GM23338 (cell line): ENCODE data around the gene MAST4. TPM values are rescaled to one million over a fixed set of nuclear protein-coding genes. Genes with fewer than 3 reads are reported as not detected.

Experiments
- ATAC-seq: fragments of 200-7000 bp; cut with Tn5 transposase; 3 replicates; pipeline ENCODE4 v1.9.1; 2020
- DNase-seq: peaks from one replicate; pipeline ENCODE4 v3.0.0-alpha.2; 2015; ENCODE audit warnings: low spot score
- H2AFZ ChIP-seq: fragments of 200-600 bp; sonication (generic); 2 replicates; pipeline ENCODE4 v1.8.0; 2016; ENCODE audit warnings: antibody characterized with exemption, mild to moderate bottlenecking, moderate library complexity
- H3F3A ChIP-seq: fragments of 200-600 bp; sonication (generic); replicated peaks from 2 replicates; pipeline ENCODE4 v1.8.0; 2017; ENCODE audit warnings: antibody characterized with exemption, mixed run types, low read depth
- H3K27ac ChIP-seq: fragments of 200-600 bp; sonication (generic); 2 replicates; pipeline ENCODE4 v1.6.1; 2016; ENCODE audit warnings: low read depth
- H3K27me3 ChIP-seq: fragments of 200-600 bp; sonication (generic); 2 replicates; pipeline ENCODE4 v1.8.0; 2016; ENCODE audit warnings: mild to moderate bottlenecking, mixed run types, moderate library complexity; ENCODE audit not compliant: insufficient read depth
- H3K36me3 ChIP-seq: fragments of 200-600 bp; sonication (generic); 2 replicates; pipeline ENCODE4 v1.8.0; 2016; ENCODE audit warnings: mild to moderate bottlenecking; ENCODE audit not compliant: insufficient read depth
- H3K4me1 ChIP-seq: fragments of 200-600 bp; sonication (generic); 2 replicates; pipeline ENCODE4 v1.8.0; 2016; ENCODE audit warnings: mild to moderate bottlenecking, moderate library complexity; ENCODE audit not compliant: insufficient read depth
- H3K4me2 ChIP-seq: fragments of 200-600 bp; sonication (generic); 2 replicates; pipeline ENCODE4 v1.7.1; 2017; ENCODE audit warnings: mixed run types
- H3K4me3 ChIP-seq: fragments of 200-600 bp; sonication (generic); 2 replicates; pipeline ENCODE4 v1.6.1; 2016; ENCODE audit warnings: mixed run types
- H3K79me2 ChIP-seq: fragments of 200-600 bp; sonication (generic); replicated peaks from 2 replicates; pipeline ENCODE4 v1.8.0; 2017; ENCODE audit warnings: mild to moderate bottlenecking; ENCODE audit not compliant: insufficient read depth
- H3K9me2 ChIP-seq: fragments of 200-600 bp; sonication (generic); 2 replicates; pipeline ENCODE4 v1.8.0; 2017; ENCODE audit not compliant: insufficient read depth
- H4K20me1 ChIP-seq: fragments of 200-600 bp; sonication (generic); replicated peaks from 2 replicates; pipeline ENCODE4 v1.8.0; 2017; ENCODE audit warnings: mild to moderate bottlenecking; ENCODE audit not compliant: insufficient read depth
- H3K27ac Mint-ChIP-seq: 2 replicates; pipeline ENCODE4 v1.8.0; 2020; ENCODE audit warnings: inconsistent platforms, mild to moderate bottlenecking, moderate library complexity, mixed read lengths
- H3K27me3 Mint-ChIP-seq: 3 replicates; pipeline ENCODE4 v1.8.0; 2022; ENCODE audit warnings: low read depth, mild to moderate bottlenecking, moderate library complexity, mixed read lengths, inconsistent platforms; ENCODE audit not compliant: insufficient read depth, poor library complexity
- H3K36me3 Mint-ChIP-seq: 3 replicates; pipeline ENCODE4 v1.8.0; 2021; ENCODE audit warnings: low read depth, mild to moderate bottlenecking, inconsistent platforms, moderate library complexity, mixed read lengths
- H3K4me1 Mint-ChIP-seq: 3 replicates; pipeline ENCODE4 v1.8.0; 2020; ENCODE audit warnings: mild to moderate bottlenecking, inconsistent platforms, mixed read lengths
- H3K4me3 Mint-ChIP-seq: 3 replicates; pipeline ENCODE4 v1.8.0; 2021; ENCODE audit warnings: moderate library complexity, mild to moderate bottlenecking, inconsistent platforms, mixed read lengths
- H3K9me3 Mint-ChIP-seq: 3 replicates; pipeline ENCODE4 v1.8.0; 2020; ENCODE audit warnings: moderate library complexity, mild to moderate bottlenecking, inconsistent platforms, mixed read lengths
- ETS1 ChIP-seq: IDR thresholded peaks from 2 replicates; pipeline ENCODE4 v1.6.1; 2016; ENCODE audit warnings: antibody characterized with exemption
- NANOG ChIP-seq: IDR thresholded peaks from 2 replicates; pipeline ENCODE4 v1.6.1; 2016; ENCODE audit warnings: antibody characterized with exemption, borderline replicate concordance
- POLR2AphosphoS5 ChIP-seq: IDR thresholded peaks from 2 replicates; pipeline ENCODE4 v1.6.1; 2016; ENCODE audit warnings: antibody characterized with exemption, low read depth
- ZNF331 ChIP-seq: fragments of 250-450 bp; sonication (Bioruptor Pico); IDR thresholded peaks from 2 replicates; pipeline ENCODE4 v1.5.0; 2020; ENCODE audit warnings: low read depth, mild to moderate bottlenecking, moderate library complexity
- polyA plus RNA-seq: library from polyadenylated mRNA; unstranded; fragments of >200 nt; fragmentation: Nextera tagmentation; extraction: Ambion mirVana; gene quantifications from 2 replicates; pipeline ENCODE4 v1.2.1, GENCODE V29; 2016
- total RNA-seq: library from RNA; depleted of rRNA; stranded (reverse); fragments of >200 nt; shearing (Covaris generic); gene quantifications from 2 replicates; pipeline ENCODE4 v1.2.3, GENCODE V29; 2014
- TF ChIP-seq, protein P1 (sequence below): IDR thresholded peaks from one replicate; pipeline ENCODE4 v1.6.1; 2018; ENCODE audit warnings: antibody characterized with exemption; ENCODE audit not compliant: unreplicated experiment
- TF ChIP-seq, protein P2 (sequence below), 2 experiments: fragments of 200-600 bp in 1 of 2; sonication (generic) in 1 of 2; conservative IDR thresholded peaks; 2 replicates each; pipeline versions ENCODE4 v1.5.1 to v1.6.1; 2016 to 2017; ENCODE audit warnings: antibody characterized with exemption in 2 of 2, low read depth in 2 of 2, mild to moderate bottlenecking in 2 of 2, moderate library complexity in 1 of 2

The MAST4 gene
- total and polyA plus RNA-seq, 2 experiments from 2014 or later, result 3.6 to 8.5 TPM

- TF ChIP-seq, protein P1, sequence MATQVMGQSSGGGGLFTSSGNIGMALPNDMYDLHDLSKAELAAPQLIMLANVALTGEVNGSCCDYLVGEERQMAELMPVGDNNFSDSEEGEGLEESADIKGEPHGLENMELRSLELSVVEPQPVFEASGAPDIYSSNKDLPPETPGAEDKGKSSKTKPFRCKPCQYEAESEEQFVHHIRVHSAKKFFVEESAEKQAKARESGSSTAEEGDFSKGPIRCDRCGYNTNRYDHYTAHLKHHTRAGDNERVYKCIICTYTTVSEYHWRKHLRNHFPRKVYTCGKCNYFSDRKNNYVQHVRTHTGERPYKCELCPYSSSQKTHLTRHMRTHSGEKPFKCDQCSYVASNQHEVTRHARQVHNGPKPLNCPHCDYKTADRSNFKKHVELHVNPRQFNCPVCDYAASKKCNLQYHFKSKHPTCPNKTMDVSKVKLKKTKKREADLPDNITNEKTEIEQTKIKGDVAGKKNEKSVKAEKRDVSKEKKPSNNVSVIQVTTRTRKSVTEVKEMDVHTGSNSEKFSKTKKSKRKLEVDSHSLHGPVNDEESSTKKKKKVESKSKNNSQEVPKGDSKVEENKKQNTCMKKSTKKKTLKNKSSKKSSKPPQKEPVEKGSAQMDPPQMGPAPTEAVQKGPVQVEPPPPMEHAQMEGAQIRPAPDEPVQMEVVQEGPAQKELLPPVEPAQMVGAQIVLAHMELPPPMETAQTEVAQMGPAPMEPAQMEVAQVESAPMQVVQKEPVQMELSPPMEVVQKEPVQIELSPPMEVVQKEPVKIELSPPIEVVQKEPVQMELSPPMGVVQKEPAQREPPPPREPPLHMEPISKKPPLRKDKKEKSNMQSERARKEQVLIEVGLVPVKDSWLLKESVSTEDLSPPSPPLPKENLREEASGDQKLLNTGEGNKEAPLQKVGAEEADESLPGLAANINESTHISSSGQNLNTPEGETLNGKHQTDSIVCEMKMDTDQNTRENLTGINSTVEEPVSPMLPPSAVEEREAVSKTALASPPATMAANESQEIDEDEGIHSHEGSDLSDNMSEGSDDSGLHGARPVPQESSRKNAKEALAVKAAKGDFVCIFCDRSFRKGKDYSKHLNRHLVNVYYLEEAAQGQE, result no peak
- no peak for TF ChIP-seq ZNF331 (CRISPR knock-in tag)
These were observed 470.6 kb downstream of the MAST4 start (continued) for GRCh38 chr5:67066815-67067214.

- DNase-seq (no peak), ATAC-seq (no peak)
- no peak overlapping the region for H3K4me3 ChIP-seq
- H3K27ac Mint-ChIP-seq, result no peak overlapping the region
- H3K27ac ChIP-seq, result no peak overlapping the region
- no peak overlapping the region for H3K4me3 Mint-ChIP-seq
- TF ChIP-seq NANOG, result no peak
- TF ChIP-seq, protein P1, result no peak
- no peaks in the 10 kb centered on the region for H4K20me1 ChIP-seq
- no peaks in the 10 kb centered on the region for H3K36me3 Mint-ChIP-seq
- H3K4me1 Mint-ChIP-seq, result peaks cover 24% of the 10 kb centered on the region
- no peaks in the 10 kb centered on the region for H3K36me3 ChIP-seq
- H3K9me2 ChIP-seq, result no peaks in the 10 kb centered on the region
- no peak overlapping the region for H2AFZ ChIP-seq
- no peaks in the 10 kb centered on the region for H3K79me2 ChIP-seq
- H3K4me2 ChIP-seq, result no peak overlapping the region
- no peaks in the 10 kb centered on the region for H3K27me3 ChIP-seq
- H3K9me3 Mint-ChIP-seq, result no peaks in the 10 kb centered on the region
- peaks cover 13% of the 10 kb centered on the region for H3K4me1 ChIP-seq
- H3K27me3 Mint-ChIP-seq, result peaks cover 7% of the 10 kb centered on the region
- no peaks in the 10 kb centered on the region for H3F3A ChIP-seq
These were observed 477.0 kb downstream of the MAST4 start for GRCh38 chr5:67073045-67073680.

GRCh38 chr5:67077296-67077695, 481.1 kb downstream of the MAST4 start:
- Histone ChIP-seq H3K4me3 (no peak overlapping the region), H2AFZ (no peak overlapping the region), H3K27me3 (no peaks in the 10 kb centered on the region), H3K4me1 (no peaks in the 10 kb centered on the region), H3F3A (no peaks in the 10 kb centered on the region), H3K36me3 (no peaks in the 10 kb centered on the region), H3K9me2 (no peaks in the 10 kb centered on the region), H4K20me1 (no peaks in the 10 kb centered on the region), H3K79me2 (no peaks in the 10 kb centered on the region), H3K4me2 (no peak overlapping the region), H3K27ac (no peak overlapping the region)
- Mint-ChIP-seq H3K36me3 (no peaks in the 10 kb centered on the region), H3K9me3 (no peaks in the 10 kb centered on the region), H3K4me1 (no peaks in the 10 kb centered on the region), H3K27me3 (peaks cover 2% of the 10 kb centered on the region), H3K27ac (no peak overlapping the region), H3K4me3 (no peak overlapping the region)
- ATAC-seq (no peak), DNase-seq (no peak)
- no peak for TF ChIP-seq ETS1
- no peak for TF ChIP-seq POLR2AphosphoS5
- TF ChIP-seq, protein P2, sequence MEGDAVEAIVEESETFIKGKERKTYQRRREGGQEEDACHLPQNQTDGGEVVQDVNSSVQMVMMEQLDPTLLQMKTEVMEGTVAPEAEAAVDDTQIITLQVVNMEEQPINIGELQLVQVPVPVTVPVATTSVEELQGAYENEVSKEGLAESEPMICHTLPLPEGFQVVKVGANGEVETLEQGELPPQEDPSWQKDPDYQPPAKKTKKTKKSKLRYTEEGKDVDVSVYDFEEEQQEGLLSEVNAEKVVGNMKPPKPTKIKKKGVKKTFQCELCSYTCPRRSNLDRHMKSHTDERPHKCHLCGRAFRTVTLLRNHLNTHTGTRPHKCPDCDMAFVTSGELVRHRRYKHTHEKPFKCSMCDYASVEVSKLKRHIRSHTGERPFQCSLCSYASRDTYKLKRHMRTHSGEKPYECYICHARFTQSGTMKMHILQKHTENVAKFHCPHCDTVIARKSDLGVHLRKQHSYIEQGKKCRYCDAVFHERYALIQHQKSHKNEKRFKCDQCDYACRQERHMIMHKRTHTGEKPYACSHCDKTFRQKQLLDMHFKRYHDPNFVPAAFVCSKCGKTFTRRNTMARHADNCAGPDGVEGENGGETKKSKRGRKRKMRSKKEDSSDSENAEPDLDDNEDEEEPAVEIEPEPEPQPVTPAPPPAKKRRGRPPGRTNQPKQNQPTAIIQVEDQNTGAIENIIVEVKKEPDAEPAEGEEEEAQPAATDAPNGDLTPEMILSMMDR (conservative IDR thresholded peaks at IDR 0.05; ENCODE audit: low read depth in 2 of 2), result no peak
